Thyroid gland (tissue), 4 donors: ENCODE results near the gene ATF7IP.

Experiments used
- CTCF ChIP-seq, 6 experiments: fragments of 200-600 bp in 3 of 6; fragments of 450-650 bp in 3 of 6; sonication (generic) in 3 of 6; IDR thresholded peaks; one replicate each; pipeline ENCODE4 v1.5.1; 2016 to 2019; ENCODE audit warnings: antibody characterized with exemption in 6 of 6, mild to moderate bottlenecking in 2 of 6, inconsistent platforms in 1 of 6, moderate library complexity in 1 of 6
- POLR2A ChIP-seq, 2 donors: fragments of 450-650 bp; IDR thresholded peaks; one replicate each; pipeline ENCODE4 v1.6.1; 2017; ENCODE audit warnings: antibody characterized with exemption in 2 of 2, mild to moderate bottlenecking in 2 of 2, moderate library complexity in 1 of 2

DNA sequence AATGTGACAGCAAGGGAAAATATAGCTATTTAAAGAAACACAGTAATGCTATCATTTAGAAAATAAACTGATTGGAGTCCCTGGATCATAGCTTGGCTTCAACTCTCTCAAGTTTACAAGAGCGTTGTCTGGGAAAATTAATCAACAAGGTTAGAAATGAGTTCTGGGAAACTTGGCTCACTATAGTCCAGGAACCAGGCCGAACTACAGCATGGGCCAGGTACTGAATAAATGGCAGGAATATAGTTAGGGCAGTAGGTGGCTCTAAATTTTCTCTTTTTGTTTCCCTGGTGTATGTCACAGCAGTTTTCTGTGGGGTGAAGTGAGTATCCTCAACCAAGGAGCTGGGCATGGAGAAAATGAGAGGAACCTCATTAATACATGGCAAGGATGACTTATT, 129.8 kb downstream of the ATF7IP start:
- TF ChIP-seq POLR2A (IDR thresholded peaks at IDR 0.05) (no peak), CTCF (IDR thresholded peaks at IDR 0.05) (no peak)
